Stimulated activated effector memory CD8-positive, alpha-beta T cell treated with anti-CD3 and anti-CD28 coated beads, Interleukin-12 subunit alpha, Interleukin-12 subunit beta, amount 100 ng/mL, for 72 hours (primary cell): Measurements from ENCODE around the gene TLR6.
"Not testable (repeated sequence)": the region's sequence is repeated elsewhere in the genome, so short reads cannot be mapped to it uniquely, and the experiment has no call there.

Experiments
- ATAC-seq: fragments of 150-1000 bp; cut with Tn5 transposase; 2 replicates; pipeline ENCODE4 v1.10.0; 2021
- DNase-seq, 2 donors: peaks; one replicate each; pipeline ENCODE4 v3.0.0; 2021 to 2022; ENCODE audit warnings: low spot score in 2 of 2
- H3K27ac Mint-ChIP-seq: one replicate; pipeline ENCODE4 v1.8.0; 2022; ENCODE audit warnings: mild to moderate bottlenecking, mixed read lengths
- H3K36me3 Mint-ChIP-seq: one replicate; pipeline ENCODE4 v1.8.0; 2022; ENCODE audit warnings: mild to moderate bottlenecking, mixed read lengths
- H3K4me1 Mint-ChIP-seq: one replicate; pipeline ENCODE4 v1.8.0; 2022; ENCODE audit warnings: mixed read lengths
- H3K4me3 Mint-ChIP-seq: one replicate; pipeline ENCODE4 v1.8.0; 2022; ENCODE audit warnings: mild to moderate bottlenecking, mixed read lengths
- H3K9me3 Mint-ChIP-seq: one replicate; pipeline ENCODE4 v1.8.0; 2022; ENCODE audit warnings: mixed read lengths

TLR6 gene

DNA sequence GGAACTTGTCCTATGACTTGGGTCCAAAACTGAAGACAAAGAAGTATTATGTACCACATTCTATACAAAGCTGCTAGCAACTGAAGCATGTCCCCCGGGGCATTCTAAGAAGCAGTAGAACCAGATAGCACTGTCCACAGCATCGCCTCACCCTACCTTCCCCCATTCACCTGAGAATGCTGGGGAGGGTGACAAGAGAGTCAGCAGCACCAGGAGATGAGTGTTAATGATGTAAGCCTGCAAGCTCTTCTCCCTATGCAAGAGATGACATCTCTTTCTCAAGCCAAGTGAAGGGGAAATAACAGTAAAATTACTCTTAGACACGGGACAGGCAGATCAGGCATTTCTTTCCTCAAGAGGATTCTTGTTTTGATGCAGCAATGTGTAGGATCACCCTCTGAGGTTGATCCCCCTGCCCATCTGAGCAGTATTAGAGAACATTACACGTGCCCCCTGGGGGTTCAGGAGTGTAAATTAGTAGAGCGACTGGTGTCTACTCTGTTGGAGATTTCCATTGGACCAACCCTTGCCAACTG is 38.1 kb downstream of the TLR6 start:
- Mint-ChIP-seq H3K4me1 (peaks cover 18% of the 10 kb centered on the region), H3K4me3 (no peak overlapping the region), H3K9me3 (peaks cover 3% of the 10 kb centered on the region), H3K27ac (no peak overlapping the region), H3K36me3 (no peaks in the 10 kb centered on the region)
- ATAC-seq = peak; percentile 36
- no peak for DNase-seq

GRCh38 chr4:38815885-38816782 is 40.5 kb downstream of the TLR6 start:
- no peak for DNase-seq
- peak; percentile 45 for ATAC-seq
- no peaks in the 10 kb centered on the region for H3K36me3 Mint-ChIP-seq
- no peak overlapping the region for H3K27ac Mint-ChIP-seq
- no peak overlapping the region for H3K4me3 Mint-ChIP-seq
- peaks cover 18% of the 10 kb centered on the region for H3K4me1 Mint-ChIP-seq
- no peaks in the 10 kb centered on the region for H3K9me3 Mint-ChIP-seq

- no peak for ATAC-seq
- Mint-ChIP-seq H3K4me1 (peaks cover 4% of the 10 kb centered on the region), H3K4me3 (no peak overlapping the region), H3K27ac (no peak overlapping the region), H3K36me3 (no peaks in the 10 kb centered on the region), H3K9me3 (no peaks in the 10 kb centered on the region)
- DNase-seq = no peak
These were observed 42.2 kb downstream of the TLR6 start for GRCh38 chr4:38814386-38814785.

- DNase-seq (no peak), ATAC-seq (no peak)
- no peaks in the 10 kb centered on the region for H3K4me1 Mint-ChIP-seq
- H3K9me3 Mint-ChIP-seq = no peaks in the 10 kb centered on the region
- H3K4me3 Mint-ChIP-seq = no peak overlapping the region
- no peaks in the 10 kb centered on the region for H3K36me3 Mint-ChIP-seq
- no peak overlapping the region for H3K27ac Mint-ChIP-seq
These were observed 45.3 kb downstream of the TLR6 start for GRCh38 chr4:38811297-38811696.

- H3K4me1 Mint-ChIP-seq = peaks cover 34% of the 10 kb centered on the region
- not testable (repeated sequence) for DNase-seq, H3K9me3 Mint-ChIP-seq, ATAC-seq, H3K4me3 Mint-ChIP-seq, H3K27ac Mint-ChIP-seq, H3K36me3 Mint-ChIP-seq
These were observed 49.2 kb downstream of the TLR6 start for GRCh38 chr4:38807462-38807861.

GRCh38 chr4:38806251-38806650 is 50.4 kb downstream of the TLR6 start:
- DNase-seq, H3K36me3 Mint-ChIP-seq, ATAC-seq, H3K9me3 Mint-ChIP-seq: not testable (repeated sequence)
- peak overlapping the region; percentile 68 for H3K4me3 Mint-ChIP-seq
- peaks cover 35% of the 10 kb centered on the region for H3K4me1 Mint-ChIP-seq
- H3K27ac Mint-ChIP-seq = peak overlapping the region; percentile 88

GRCh38 chr4:38805530-38806145 is 51.0 kb downstream of the TLR6 start:
- Mint-ChIP-seq H3K4me3 (peak overlapping the region; percentile 68), H3K27ac (peak overlapping the region; percentile 88), H3K36me3 (no peaks in the 10 kb centered on the region), H3K9me3 (peaks cover 7% of the 10 kb centered on the region), H3K4me1 (peaks cover 35% of the 10 kb centered on the region)
- peak; percentile 66 for ATAC-seq
- no peak for DNase-seq

DNA sequence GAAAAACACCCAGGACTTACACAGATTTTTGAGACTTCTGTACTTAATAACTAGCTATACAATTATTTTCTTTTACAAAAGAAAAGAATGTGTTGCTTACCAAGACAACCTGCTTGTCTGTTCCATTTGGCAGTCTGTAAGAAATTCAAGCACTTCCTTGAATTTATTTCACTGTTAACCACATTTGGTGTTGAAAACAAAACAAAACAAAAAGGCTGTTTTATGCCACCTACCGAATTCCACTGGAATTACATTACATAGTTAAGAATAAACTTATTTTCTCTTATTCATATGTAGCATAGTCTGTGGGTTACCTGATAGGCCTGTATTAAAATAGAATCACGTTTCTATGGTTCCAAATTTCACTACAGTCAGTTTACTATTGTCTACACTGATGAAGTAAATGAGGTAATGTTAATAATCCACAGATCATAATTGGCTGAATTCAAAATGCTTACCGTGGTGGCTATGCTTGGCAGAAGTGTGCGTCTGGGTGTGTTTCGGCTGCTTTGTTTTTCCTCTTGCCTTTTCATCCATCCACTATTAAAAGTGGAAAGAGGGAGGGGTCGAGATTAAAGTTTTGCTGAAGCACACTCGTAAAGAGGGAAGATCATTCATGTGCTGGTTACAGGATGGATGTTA is 51.8 kb downstream of the TLR6 start, which contains the start of gene TLR1:
TSS of gene TLR1 (minus strand) at position 138 of the 642 bp plus-strand sequence. CDS start 5,960 bp downstream, outside the sequence.
- Mint-ChIP-seq H3K9me3 (peaks cover 12% of the 10 kb centered on the region), H3K27ac (peak within 1 kb of the TSS; percentile 88)
- peak; percentile 87 for ATAC-seq

DNA sequence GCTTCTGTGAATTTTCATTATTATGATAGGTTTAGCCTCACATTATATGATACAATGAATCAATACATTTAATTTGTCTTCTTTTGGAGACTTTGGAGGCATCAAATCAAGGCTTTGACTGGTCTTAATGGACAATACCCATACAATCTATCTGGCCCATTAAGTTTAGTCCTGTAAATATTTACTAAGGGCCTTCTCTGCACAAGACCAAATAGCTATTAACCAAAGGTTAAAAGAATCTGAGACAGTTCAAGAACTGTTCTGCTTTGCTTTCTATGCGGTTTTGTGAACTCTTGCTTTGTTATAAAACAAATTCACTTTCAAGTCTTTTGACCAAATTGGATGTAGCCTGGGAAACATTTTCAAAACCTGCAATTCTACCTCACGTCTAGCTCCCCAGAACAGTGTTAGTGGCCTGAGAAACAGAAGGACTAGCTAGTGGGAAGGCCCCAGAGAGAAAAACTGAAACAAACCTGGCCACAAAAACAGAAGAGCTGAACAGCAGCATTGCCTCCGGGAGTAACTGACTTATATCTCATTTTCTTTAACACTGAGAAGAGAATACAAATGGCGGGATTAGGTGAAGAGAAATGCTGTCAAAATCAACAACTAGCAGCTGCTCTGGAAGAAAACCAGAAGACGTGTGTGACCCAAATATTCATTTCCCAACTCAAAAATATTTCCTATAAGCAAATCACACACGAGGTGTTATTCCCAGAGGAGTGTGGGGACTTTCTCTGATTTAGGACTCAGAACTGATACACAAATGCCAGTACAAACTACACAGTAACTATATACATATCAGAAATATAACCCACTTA is 52.6 kb downstream of the TLR6 start:
- Mint-ChIP-seq H3K27ac (peak overlapping the region; percentile 88), H3K36me3 (peaks cover 9% of the 10 kb centered on the region), H3K9me3 (peaks cover 16% of the 10 kb centered on the region), H3K4me3 (peak overlapping the region; percentile 68), H3K4me1 (peaks cover 35% of the 10 kb centered on the region)
- ATAC-seq = peak; percentile 73
- no peak for DNase-seq

More for the DNA sequence above, 51.8 kb downstream of the TLR6 start, which contains the start of gene TLR1:
- DNase-seq = no peak
- H3K36me3 Mint-ChIP-seq = peaks cover 4% of the 10 kb centered on the region
- peaks cover 35% of the 10 kb centered on the region for H3K4me1 Mint-ChIP-seq
- peak within 1 kb of the TSS; percentile 68 for H3K4me3 Mint-ChIP-seq

GRCh38 chr4:38802561-38803355 is 53.9 kb downstream of the TLR6 start:
- no peak overlapping the region for H3K4me3 Mint-ChIP-seq
- DNase-seq (no peak), ATAC-seq (no peak)
- H3K36me3 Mint-ChIP-seq = peaks cover 17% of the 10 kb centered on the region
- peaks cover 35% of the 10 kb centered on the region for H3K4me1 Mint-ChIP-seq
- H3K9me3 Mint-ChIP-seq = peaks cover 18% of the 10 kb centered on the region
- H3K27ac Mint-ChIP-seq = no peak overlapping the region

DNA sequence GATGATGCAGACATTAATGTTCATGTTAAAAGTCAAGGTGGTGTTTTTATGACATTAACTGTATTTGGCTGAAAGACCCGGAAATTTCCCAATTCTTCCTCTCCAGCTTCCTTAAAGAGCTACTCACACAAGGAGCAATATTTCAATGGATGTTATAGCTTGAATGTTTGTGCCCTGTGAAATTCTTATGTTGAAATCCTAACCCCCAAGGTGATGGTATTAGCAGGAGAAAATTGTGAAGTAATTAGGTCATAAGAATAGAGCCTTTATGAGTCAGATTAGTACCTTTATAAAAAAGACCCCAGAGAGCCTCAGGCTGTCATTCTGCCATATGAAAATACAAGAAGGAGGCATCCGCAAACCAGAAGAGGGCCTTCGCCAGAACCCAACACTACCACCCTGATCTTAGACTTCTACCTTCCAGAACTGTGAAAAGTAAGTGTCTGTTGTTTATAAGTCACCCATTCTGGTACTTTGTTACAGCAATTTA is 55.6 kb downstream of the TLR6 start:
- Mint-ChIP-seq H3K4me1 (peaks cover 35% of the 10 kb centered on the region), H3K27ac (no peak overlapping the region), H3K36me3 (peaks cover 17% of the 10 kb centered on the region), H3K4me3 (no peak overlapping the region), H3K9me3 (peaks cover 21% of the 10 kb centered on the region)
- no peak for ATAC-seq
- no peak for DNase-seq

- H3K9me3 Mint-ChIP-seq = peaks cover 21% of the 10 kb centered on the region
- H3K27ac Mint-ChIP-seq = no peak overlapping the region
- ATAC-seq (no peak), DNase-seq (no peak)
- H3K36me3 Mint-ChIP-seq = peaks cover 17% of the 10 kb centered on the region
- peaks cover 28% of the 10 kb centered on the region for H3K4me1 Mint-ChIP-seq
- H3K4me3 Mint-ChIP-seq = no peak overlapping the region
These were observed 56.3 kb downstream of the TLR6 start for GRCh38 chr4:38800366-38800765.

DNA sequence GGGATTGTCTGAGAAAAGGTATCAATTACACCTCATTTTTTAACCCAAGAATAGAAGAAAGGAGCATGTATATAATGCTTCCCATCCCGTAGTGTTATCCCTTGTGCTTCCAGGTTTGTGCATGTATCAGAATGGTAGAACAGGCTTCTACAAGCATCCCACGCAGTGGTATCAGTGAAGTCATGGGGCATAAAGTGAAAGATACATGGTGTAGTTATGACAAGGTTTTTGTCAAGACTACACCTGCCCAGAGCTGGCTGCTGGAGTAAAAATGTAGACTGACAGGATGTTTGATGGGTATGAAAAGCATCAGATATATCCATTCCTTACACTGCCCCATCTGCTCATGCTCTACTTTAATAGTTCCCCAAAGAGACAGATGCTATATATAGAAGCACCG is 61.5 kb downstream of the TLR6 start:
- ATAC-seq = no peak
- no peaks in the 10 kb centered on the region for H3K4me1 Mint-ChIP-seq
- DNase-seq = no peak
- H3K27ac Mint-ChIP-seq = no peak overlapping the region
- H3K4me3 Mint-ChIP-seq = no peak overlapping the region
- H3K36me3 Mint-ChIP-seq = peaks cover 16% of the 10 kb centered on the region
- H3K9me3 Mint-ChIP-seq = peaks cover 26% of the 10 kb centered on the region

GRCh38 chr4:38794051-38794450 is 62.6 kb downstream of the TLR6 start:
- no peaks in the 10 kb centered on the region for H3K4me1 Mint-ChIP-seq
- peaks cover 8% of the 10 kb centered on the region for H3K36me3 Mint-ChIP-seq
- H3K9me3 Mint-ChIP-seq = peaks cover 20% of the 10 kb centered on the region
- H3K4me3 Mint-ChIP-seq = no peak overlapping the region
- ATAC-seq (no peak), DNase-seq (no peak)
- no peak overlapping the region for H3K27ac Mint-ChIP-seq
